ENCODE measurements around the gene FAM3D. TPM values are rescaled to one million over a fixed set of nuclear protein-coding genes. Genes with fewer than 3 reads are reported as not detected.

FAM3D gene
- total RNA-seq, 1 donor: not detected

- DNase-seq (ENCODE audit: low read depth): no peak
- no peak for TF ChIP-seq CTCF (IDR thresholded peaks at IDR 0.05; ENCODE audit: insufficient read depth, low read depth, low read length)
- H3K4me3 ChIP-seq (ENCODE audit: low read depth, low read length): no peak overlapping the region
These were observed 27.6 kb downstream of the FAM3D start for GRCh38 chr3:58639001-58639400.

GRCh38 chr3:58638591-58638990, 28.0 kb downstream of the FAM3D start:
- no peak overlapping the region for H3K4me3 ChIP-seq (ENCODE audit: low read depth, low read length)
- DNase-seq (ENCODE audit: low read depth): no peak
- TF ChIP-seq CTCF (IDR thresholded peaks at IDR 0.05; ENCODE audit: insufficient read depth, low read depth, low read length): no peak

GRCh38 chr3:58637509-58637908, 29.1 kb downstream of the FAM3D start:
- DNase-seq (ENCODE audit: low read depth): no peak
- H3K4me3 ChIP-seq (ENCODE audit: low read depth, low read length): no peak overlapping the region
- TF ChIP-seq CTCF (IDR thresholded peaks at IDR 0.05; ENCODE audit: insufficient read depth, low read depth, low read length): no peak

DNA sequence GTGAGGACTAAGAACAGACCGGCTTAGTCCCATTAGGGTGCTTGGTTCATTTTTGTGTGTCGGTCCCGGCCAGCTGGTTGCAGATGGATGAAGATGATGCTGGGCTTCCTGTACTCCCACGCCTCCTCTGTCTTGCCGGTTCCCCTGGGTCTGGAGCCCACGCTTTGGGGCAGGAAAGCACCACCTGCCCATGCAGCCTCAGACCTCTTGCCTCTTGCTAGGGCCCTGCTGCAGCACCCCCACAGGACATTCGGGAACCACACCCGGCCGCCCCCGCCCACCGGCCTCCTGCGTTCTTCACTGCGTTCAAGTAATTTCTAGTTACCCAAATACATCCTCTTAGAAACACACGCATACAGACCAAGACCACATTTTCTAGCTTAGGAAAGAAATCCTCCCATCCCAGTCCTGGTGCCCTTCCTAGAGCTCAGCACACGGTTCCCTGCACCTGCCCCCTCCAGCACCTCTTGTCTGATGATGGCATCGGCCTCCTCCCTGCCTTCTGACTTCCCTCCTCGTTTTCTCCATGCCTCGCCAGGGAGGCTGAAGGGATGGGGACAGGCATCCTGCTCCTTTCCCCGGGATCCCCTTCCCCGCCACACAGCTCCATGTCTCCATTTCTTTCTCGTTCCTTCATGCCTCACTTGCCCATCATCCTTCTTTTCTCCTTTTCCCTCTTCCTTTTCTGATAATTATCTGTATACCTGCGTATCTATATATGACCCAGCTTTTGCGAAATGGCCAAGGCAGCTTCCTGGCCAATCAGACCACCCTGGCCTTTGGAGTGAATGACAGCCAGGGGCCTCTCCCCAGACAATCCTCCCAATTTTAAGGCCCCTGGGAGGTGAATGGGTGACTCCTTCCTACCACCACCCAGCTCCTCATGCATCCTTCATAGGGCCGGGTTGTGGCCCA, 30.9 kb downstream of the FAM3D start:
- no peak for DNase-seq (ENCODE audit: low read depth)
- H3K4me3 ChIP-seq (ENCODE audit: low read depth, low read length): no peak overlapping the region
- TF ChIP-seq CTCF (IDR thresholded peaks at IDR 0.05; ENCODE audit: insufficient read depth, low read depth, low read length): no peak

GRCh38 chr3:58633157-58633865, 33.3 kb downstream of the FAM3D start:
- no peak for DNase-seq (ENCODE audit: low read depth)
- no peak overlapping the region for H3K4me3 ChIP-seq (ENCODE audit: low read depth, low read length)
- no peak for TF ChIP-seq CTCF (IDR thresholded peaks at IDR 0.05; ENCODE audit: insufficient read depth, low read depth, low read length)

GRCh38 chr3:58631742-58632141, 34.8 kb downstream of the FAM3D start:
- no peak overlapping the region for H3K4me3 ChIP-seq (ENCODE audit: low read depth, low read length)

More at GRCh38 chr3:58631742-58632141, 34.8 kb downstream of the FAM3D start:
- DNase-seq (ENCODE audit: low read depth): no peak
- no peak for TF ChIP-seq CTCF (IDR thresholded peaks at IDR 0.05; ENCODE audit: insufficient read depth, low read depth, low read length)
